DMS79 treated with DMSO at 0.1 percent for 48 hours (cell line): ENCODE data around the gene SPATA18.
"Not testable (repeated sequence)": the region's sequence is repeated elsewhere in the genome, so short reads cannot be mapped to it uniquely, and the experiment has no call there.

Source experiments
- DNase-seq: peaks from one replicate; lab custom pipeline; 2025; lab: John Stamatoyannopoulos, UW

Gene SPATA18

DNA sequence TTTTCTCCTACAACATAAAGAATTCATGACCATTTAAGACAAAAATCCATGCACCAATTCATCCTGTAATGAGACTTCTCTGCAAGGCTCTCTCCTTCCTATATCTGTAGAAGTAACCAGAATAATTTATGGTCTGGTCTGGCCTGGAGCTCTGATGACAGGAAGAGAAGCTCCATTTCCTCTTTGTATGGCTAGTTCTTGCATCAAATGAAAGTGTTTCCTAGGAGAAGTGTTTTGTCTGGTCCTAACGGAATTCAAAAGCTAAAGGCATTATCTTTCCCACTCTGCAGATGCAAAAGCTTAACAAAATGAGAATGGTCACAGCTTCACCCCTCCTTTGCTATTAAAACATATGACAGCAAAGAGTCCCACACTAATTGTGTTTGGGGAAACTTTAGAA is 55.1 kb downstream of the SPATA18 start:
- no peak for DNase-seq

DNA sequence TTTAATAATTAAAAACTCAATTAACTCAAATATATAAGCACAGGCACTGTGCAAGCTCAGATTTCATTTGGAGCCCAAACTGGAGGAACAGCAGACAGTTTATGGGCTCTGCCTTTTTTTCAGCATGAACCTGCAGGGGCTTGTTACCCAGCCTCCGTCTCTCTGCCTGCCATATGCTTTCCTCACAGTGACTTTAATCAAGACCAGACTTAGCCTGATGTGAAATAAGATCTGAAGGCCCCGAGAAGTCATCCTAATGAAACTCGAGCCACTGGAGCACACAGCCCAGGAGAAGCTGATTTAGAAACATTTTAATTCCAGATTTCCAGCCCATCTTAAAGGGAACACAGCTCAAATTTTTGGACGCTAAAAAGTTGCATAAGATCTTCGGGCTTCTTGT is 55.6 kb downstream of the SPATA18 start:
- DNase-seq: no peak

DNA sequence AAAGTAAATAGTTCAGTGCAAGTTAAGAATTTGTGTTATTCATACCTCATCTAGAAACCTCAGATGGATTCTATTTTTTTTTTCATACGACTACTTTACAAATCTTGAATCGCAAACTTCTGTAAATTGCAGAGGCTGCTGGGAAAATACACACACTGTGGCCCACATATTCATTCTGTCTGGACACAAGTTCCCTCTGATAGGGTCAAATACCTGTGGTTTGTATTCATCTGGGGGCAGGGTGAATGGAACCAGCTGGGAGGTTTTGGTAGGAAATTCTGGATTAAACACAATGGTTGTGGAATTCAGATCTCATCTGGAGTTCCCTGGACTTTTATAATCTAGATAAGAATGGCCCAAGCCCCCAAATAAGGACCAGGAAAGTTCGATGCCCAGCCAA is 56.2 kb downstream of the SPATA18 start:
- DNase-seq: no peak

DNA sequence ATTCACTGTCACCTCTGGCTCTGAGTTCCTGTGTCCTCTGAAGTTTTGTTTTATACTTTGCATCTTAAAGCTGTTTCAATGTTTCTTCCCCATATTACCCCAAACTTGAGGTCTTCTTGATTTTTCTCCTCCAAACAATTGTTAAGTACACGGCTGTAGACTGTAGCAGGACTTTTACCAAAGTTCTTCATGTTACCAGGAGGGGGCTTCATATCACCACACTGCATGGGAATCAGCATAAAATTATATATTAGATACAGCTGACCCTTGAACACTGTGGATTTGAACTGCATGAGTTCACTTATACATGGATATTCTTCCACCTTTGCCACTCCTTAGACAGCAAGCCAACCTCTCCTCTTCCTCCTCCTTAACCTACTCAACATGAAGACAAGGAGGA is 56.6 kb downstream of the SPATA18 start:
- no peak for DNase-seq

DNA sequence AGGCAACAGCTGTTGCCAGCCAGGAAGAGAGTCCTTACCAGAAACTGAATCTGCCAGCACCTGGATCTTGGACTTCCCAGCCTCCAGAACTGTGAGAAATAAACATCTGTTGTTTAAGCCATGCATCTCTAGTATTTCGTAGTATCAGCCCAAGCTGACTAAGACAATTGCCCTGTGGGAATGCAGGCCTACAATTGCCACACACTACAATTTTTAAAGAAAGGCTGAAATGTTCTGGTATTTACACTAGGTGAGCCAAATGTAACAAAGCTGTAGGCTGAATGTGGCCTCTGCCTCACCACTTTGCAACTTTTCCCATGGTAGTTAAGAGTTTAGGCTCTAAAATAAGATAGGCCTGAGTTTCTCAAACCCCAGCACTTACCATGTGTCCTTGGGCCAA is 59.1 kb downstream of the SPATA18 start:
- DNase-seq: no peak

DNA sequence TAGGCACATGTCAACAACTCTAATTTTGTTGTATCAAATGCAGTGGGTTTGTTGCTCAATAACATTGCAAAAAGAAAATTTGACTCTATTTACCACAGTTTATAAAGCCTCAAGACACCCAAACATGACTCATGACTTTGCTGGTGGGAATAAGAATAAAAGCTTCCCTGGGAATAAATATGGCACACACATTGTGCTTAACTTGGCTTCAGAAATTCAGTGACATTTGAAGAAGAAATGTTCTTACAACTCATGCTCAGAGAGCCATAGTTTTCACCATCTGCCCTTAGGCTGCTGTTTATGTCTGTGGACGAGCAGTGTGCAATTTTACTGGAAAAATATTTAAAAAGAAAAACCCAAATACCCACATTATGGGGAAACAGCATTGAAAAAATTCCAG is 60.9 kb downstream of the SPATA18 start:
- DNase-seq: no peak

DNA sequence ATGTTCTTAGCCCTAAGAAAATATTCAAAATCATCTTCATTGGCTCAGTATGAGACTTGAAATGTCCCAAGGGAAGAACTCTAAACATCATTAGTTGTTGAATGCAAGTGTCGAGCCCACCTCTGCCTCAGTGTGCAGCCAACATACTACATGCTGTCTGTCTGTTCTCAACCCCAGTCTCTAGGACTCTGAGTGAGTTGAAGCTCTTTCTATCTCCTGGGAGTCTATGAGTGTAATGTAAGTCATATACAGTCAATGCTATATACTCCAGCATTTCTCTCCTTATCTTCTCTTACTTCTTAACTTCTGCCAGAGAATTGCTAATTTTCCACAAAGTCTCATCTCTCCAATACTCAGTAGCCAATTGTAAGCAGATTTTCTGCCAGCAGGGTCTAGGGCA is 61.3 kb downstream of the SPATA18 start:
- DNase-seq: no peak

DNA sequence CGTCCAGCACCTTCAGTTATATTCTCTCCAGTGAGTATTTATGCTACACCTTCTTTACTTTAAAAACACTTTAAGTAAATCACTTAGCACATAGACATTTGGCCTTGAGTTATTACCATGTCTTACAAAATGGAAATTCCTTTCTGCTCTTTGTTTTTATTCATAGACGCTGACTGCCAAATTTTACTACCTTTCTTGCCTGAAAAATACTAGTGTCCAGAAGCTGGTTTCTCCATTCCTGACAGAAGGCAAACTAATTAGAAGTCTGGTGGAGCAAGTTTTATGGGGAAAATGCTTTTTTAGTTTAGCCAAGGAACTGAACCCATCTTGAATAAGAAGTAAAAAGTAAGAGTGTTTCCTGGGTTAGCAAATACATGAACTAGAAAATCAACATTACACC is 65.5 kb downstream of the SPATA18 start:
- no peak for DNase-seq

DNA sequence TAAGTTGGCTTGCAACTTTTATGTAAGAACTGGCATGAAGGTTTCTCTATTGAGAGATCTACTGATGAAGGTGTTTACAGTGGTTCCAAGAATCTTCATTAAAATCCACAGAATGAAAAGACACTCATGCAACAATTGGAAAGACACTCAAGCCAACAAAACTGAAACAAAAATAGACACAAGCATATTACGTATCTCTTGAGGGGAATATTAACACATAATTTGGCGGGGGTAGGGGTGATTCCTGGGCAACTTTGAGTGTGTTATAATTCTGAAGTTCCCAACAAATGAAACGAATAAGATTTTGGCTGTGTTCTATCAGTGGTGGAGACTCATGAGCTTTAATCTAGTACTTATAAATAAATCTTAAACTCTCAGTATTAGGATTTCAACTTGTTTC is 75.1 kb downstream of the SPATA18 start:
- no peak for DNase-seq

DNA sequence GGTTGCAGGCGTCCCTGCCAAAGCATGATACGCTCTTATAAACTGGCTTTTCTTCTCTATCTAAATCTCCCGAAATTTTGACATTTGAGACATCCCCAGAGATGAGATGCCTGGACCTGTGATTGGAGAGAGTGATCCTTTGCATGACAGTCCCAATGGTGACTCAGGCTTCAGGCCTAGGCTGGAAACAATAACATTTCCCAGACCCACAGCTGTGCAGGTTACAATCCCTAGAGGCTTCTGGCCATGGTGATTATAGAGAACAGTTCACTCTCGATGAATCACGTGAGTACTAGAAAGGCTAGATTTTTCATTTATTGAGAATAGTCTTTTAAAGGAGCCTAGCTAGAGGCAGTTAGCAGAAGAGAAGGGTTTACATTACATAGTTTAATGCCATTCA is 75.9 kb downstream of the SPATA18 start:
- no peak for DNase-seq

DNA sequence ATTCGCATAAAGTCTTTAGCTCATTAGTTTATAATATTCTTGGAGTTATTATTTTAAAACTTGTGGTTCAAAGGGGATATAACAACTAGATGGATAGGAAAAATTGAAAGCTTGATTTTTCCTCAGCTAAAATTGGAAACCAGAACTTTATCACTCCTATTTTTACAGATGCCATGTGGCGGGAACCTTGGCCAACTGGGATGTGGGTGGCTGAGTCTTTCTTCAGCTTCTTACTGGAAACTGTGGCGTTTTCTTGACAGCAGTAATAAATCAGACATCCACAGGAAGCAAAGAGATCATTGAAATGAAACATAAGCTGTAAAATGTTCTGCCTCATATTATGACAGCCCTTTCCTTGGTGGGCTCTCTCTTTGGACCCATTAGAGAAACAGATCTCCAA is 84.1 kb downstream of the SPATA18 start:
- DNase-seq: no peak

DNA sequence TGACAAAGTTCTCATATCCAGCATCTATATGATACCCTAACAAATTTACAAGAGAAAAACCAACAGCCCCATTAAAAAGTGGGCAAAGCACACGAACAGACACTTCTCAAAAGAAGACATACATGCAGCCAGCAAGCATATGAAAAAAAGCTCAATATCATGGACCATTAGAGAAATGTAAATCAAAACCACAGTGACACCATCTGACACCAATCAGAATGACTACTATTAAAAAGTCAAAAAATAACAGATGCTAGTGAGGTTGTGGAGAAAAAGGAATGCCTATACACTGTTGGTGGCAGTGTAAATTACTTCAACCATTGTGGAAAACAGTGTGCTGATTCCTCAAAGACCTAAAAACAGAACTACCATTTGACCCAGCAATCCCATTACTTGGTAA is 86.0 kb downstream of the SPATA18 start:
- DNase-seq: not testable (repeated sequence)

DNA sequence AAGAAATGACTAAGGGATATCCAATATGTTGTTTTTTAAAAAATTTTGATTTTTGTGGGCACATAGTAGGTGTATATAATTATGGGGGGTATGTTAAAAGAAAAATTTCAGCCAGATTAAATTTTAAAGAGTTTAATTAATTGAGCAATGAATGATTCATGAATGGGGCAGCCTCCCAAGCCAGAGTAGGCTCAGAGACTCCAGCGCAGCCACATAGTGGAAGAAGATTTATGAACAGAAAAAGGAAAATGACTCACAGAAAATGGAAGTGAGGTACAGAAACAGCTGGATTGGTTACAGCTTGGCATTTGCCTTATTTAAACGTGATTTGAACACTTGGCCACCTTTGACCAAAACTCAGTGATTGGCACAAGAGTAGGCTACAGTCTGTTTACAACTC is 91.7 kb downstream of the SPATA18 start:
- no peak for DNase-seq

DNA sequence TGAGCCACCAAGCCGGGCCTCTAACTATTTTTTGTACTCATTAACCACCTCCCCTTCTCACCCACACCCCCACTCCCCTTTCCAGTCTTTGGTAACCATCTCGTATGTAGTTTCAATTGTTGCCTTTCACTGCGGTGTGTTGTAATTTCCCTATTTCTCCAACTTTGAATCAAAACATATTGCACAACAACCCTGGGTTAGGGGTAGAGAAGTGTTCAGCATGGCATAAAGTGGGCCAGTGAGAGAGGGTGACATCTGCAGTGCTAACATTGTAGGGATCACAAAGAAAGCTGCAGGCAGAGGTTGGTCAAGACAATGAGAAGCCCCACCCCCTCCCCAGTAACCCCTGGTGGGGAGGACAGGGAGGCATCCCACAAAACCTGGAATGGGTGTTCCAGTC is 92.7 kb downstream of the SPATA18 start:
- no peak for DNase-seq

DNA sequence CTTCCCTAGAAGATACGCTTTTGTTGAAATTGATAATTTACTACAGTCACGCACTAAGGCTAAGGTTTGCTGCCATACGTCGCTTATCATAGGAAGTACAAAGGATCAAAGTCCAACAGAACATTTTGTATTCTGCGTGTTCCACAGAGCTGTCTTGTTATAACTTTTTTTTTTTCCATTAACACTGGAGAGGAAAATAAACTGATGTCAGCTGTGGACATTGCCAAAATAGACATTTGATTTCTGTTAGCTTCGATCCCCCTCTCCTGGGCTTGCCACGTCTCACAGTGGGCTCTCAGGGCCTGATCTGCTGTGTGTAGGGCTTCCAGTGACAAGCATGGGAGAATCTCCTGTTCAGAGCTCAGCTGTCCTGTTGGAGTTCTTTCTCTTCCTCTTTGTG is 93.3 kb downstream of the SPATA18 start:
- DNase-seq: no peak
